ENCODE data around the gene HEXD. TPM values are rescaled to one million over a fixed set of nuclear protein-coding genes. Genes with fewer than 3 reads are reported as not detected.

The HEXD gene
- total RNA-seq, 4 donors from 2014 or later = 10.6 to 42.0 (median 12.9) TPM

GRCh38 chr17:82406131-82406671 lies 11.9 kb upstream of the HEXD start:
- Histone ChIP-seq H3K36me3 (peaks cover 0 to 85% (median 0%) of the 10 kb centered on the region in 3 donors), H3K27me3 (no peaks in the 10 kb centered on the region), H3K4me3 (no peak overlapping the region), H3K4me1 (no peaks in the 10 kb centered on the region), H3K9me3 (no peaks in the 10 kb centered on the region), H3K27ac (no peak overlapping the region)
- intact Hi-C loops (cut with DNase I) = no loop called here
- TF ChIP-seq POLR2A (IDR thresholded peaks at IDR 0.05) (no peak), CTCF (IDR thresholded peaks at IDR 0.05) (no peak)
- no peak for DNase-seq
- 93 to 99% methylated on average over 6 of the region's 14 CpGs for WGBS, 2 donors

GRCh38 chr17:82407255-82407654 lies 10.9 kb upstream of the HEXD start:
- 59 to 62% methylated on average over 4 to 13 of the region's 13 CpGs for WGBS, 2 donors
- Histone ChIP-seq H3K4me3 (no peak overlapping the region), H3K9me3 (no peaks in the 10 kb centered on the region), H3K27ac (no peak overlapping the region), H3K36me3 (peaks cover 0 to 75% (median 0%) of the 10 kb centered on the region in 3 donors), H3K4me1 (no peaks in the 10 kb centered on the region), H3K27me3 (no peaks in the 10 kb centered on the region)
- no peak for DNase-seq
- TF ChIP-seq POLR2A (IDR thresholded peaks at IDR 0.05) (no peak), CTCF (IDR thresholded peaks at IDR 0.05) (no peak)
- intact Hi-C loops (cut with DNase I) = no loop called here

GRCh38 chr17:82408288-82408937 lies 9.7 kb upstream of the HEXD start:
- Histone ChIP-seq H3K9me3 (no peaks in the 10 kb centered on the region), H3K27ac (no peak overlapping the region), H3K27me3 (no peaks in the 10 kb centered on the region), H3K4me3 (no peak overlapping the region), H3K36me3 (peaks cover 0 to 73% (median 0%) of the 10 kb centered on the region in 3 donors), H3K4me1 (no peaks in the 10 kb centered on the region)
- intact Hi-C loops (cut with DNase I) = no loop called here
- TF ChIP-seq CTCF (IDR thresholded peaks at IDR 0.05) = no peak
- TF ChIP-seq POLR2A (IDR thresholded peaks at IDR 0.05) = no peak
- 89 to 91% methylated on average over 12 to 15 of the region's 15 CpGs for WGBS, 2 donors
- DNase-seq = no peak

GRCh38 chr17:82408938-82409318 lies 9.2 kb upstream of the HEXD start:
- H3K27me3 ChIP-seq = no peaks in the 10 kb centered on the region
- TF ChIP-seq CTCF (IDR thresholded peaks at IDR 0.05) = no peak
- TF ChIP-seq POLR2A (IDR thresholded peaks at IDR 0.05) = no peak
- H3K4me3 ChIP-seq = no peak overlapping the region
- WGBS, 2 donors = 96 to 100% methylated on average over 4 to 5 of the region's 21 CpGs
- no peak for DNase-seq
- intact Hi-C loops (cut with DNase I) = no loop called here
- no peaks in the 10 kb centered on the region for H3K9me3 ChIP-seq
- H3K27ac ChIP-seq = no peak overlapping the region
- peaks cover 0 to 73% (median 0%) of the 10 kb centered on the region in 3 donors for H3K36me3 ChIP-seq
- no peaks in the 10 kb centered on the region for H3K4me1 ChIP-seq

GRCh38 chr17:82410014-82410716 lies 8.0 kb upstream of the HEXD start:
- intact Hi-C loops (cut with DNase I) = no loop called here
- H3K4me1 ChIP-seq = peaks cover 4 to 11% (median 5%) of the 10 kb centered on the region in 3 donors
- no peak for TF ChIP-seq POLR2A (IDR thresholded peaks at IDR 0.05)
- TF ChIP-seq CTCF (IDR thresholded peaks at IDR 0.05) = no peak
- peaks cover 0 to 66% (median 0%) of the 10 kb centered on the region in 3 donors for H3K36me3 ChIP-seq
- DNase-seq = no peak
- WGBS, 2 donors = 89 to 94% methylated on average over 8 to 9 of the region's 14 CpGs
- H3K27ac ChIP-seq = no peak overlapping the region
- H3K9me3 ChIP-seq = no peaks in the 10 kb centered on the region
- H3K27me3 ChIP-seq = no peaks in the 10 kb centered on the region
- no peak overlapping the region for H3K4me3 ChIP-seq

Data from esophagus squamous epithelium (tissue), 5 donors.